Adrenal gland (tissue), 12 donors: ENCODE results near the gene TCAIM. TPM values are rescaled to one million over a fixed set of nuclear protein-coding genes. Genes with fewer than 3 reads are reported as not detected.
A peak's percentile ranks its signal among the peaks of the same experiment; 100 is the strongest.
"Not testable (repeated sequence)": the region's sequence is repeated elsewhere in the genome, so short reads cannot be mapped to it uniquely, and the experiment has no call there.

Source experiments
- DNase-seq, 7 donors: peaks; one replicate each; pipeline ENCODE4 v3.0.0-alpha.2; 2019 to 2020
- H3K27ac ChIP-seq, 5 donors: fragments of 200-600 bp; sonication (generic) in 4 of 5; 1 replicate in 3 of 5; 2 replicates in 2 of 5; pipeline versions ENCODE4 v1.5.1 to v1.8.0; 2016 to 2020; ENCODE audit warnings: mild to moderate bottlenecking in 1 of 5
- H3K27me3 ChIP-seq: fragments of 200-600 bp; 2 replicates; pipeline ENCODE4 v1.8.0; 2021
- H3K36me3 ChIP-seq, 2 donors: fragments of 200-600 bp; replicated peaks in 1 of 2; 1 replicate in 1 of 2; 2 replicates in 1 of 2; pipeline versions ENCODE4 v1.5.1 to v1.8.0; 2018 to 2022
- H3K4me1 ChIP-seq, 2 donors: fragments of 200-600 bp; replicated peaks in 1 of 2; 1 replicate in 1 of 2; 2 replicates in 1 of 2; pipeline versions ENCODE4 v1.5.1 to v1.8.0; 2018 to 2021
- H3K4me3 ChIP-seq, 4 donors: fragments of 200-600 bp; sonication (generic) in 3 of 4; one replicate each; pipeline ENCODE4 v1.5.1; 2016 to 2018
- H3K9me3 ChIP-seq, 3 donors: fragments of 200-600 bp; sonication (generic) in 1 of 3; replicated peaks in 1 of 3; 1 replicate in 2 of 3; 2 replicates in 1 of 3; pipeline versions ENCODE4 v1.5.1 to v1.8.0; 2016 to 2021
- CTCF ChIP-seq, 6 experiments: fragments of 450-650 bp in 4 of 6; fragments of 200-600 bp in 2 of 6; sonication (generic) in 1 of 6; IDR thresholded peaks; 1 replicate in 5 of 6; 2 replicates in 1 of 6; pipeline versions ENCODE4 v1.5.1 to v1.8.0; 2016 to 2021; ENCODE audit warnings: antibody characterized with exemption in 6 of 6, mild to moderate bottlenecking in 2 of 6, moderate library complexity in 1 of 6
- POLR2A ChIP-seq, 2 donors: fragments of 450-650 bp; IDR thresholded peaks; one replicate each; pipeline ENCODE4 v1.6.1; 2017; ENCODE audit warnings: antibody characterized with exemption in 2 of 2, mild to moderate bottlenecking in 2 of 2, moderate library complexity in 1 of 2
- WGBS, 4 donors: extraction: QIAGEN DNeasy Blood & Tissue Kit in 2 of 4; methylation state at CpG; one replicate each; pipeline versions ENCODE4 v1.1.5 to v1.1.7; 2013 to 2017; 5-methylcytosine and 5-hydroxymethylcytosine counted together
- intact Hi-C, 2 donors: fragments of 100-400 bp; cut with DNase I; formaldehyde crosslinking; loops; one replicate each; pipeline versions ENCODE4 v1.14.1 to v1.15.0; 2022 to 2023
- polyA plus RNA-seq, 3 donors: library from polyadenylated mRNA; stranded (reverse); fragments of 200-250 nt in 2 of 3; fragments of 350-450 nt in 1 of 3; fragmentation: Illumina TruSeq in 1 of 3; extraction: RNeasy Lipid Tissue Mini Kit (QIAGEN cat#74804) in 1 of 3; gene quantifications; one replicate each; pipeline ENCODE4 v1.2.3, GENCODE V29; 2013 to 2014
- total RNA-seq, 9 donors: library from RNA; depleted of rRNA in 4 of 9; stranded (reverse); fragments of >200 nt in 4 of 9; fragments of 120-200 nt in 1 of 9; fragmentation: NEBNext Ultra II Directional in 1 of 9; extraction: Animal tissue kit (Norgen Biotek cat#: 25700) in 1 of 9; gene quantifications; one replicate each; pipeline versions ENCODE4 v1.1.0 to v1.2.4, GENCODE V29; 2013 to 2023
- donor health status: healthy with polysubstance abuse.
- donor health status: Bipolar disorder and iron deficiency.
- donor health status: DM: yes; HTN: yes; CAD: no.
- donor health status: DM: no; HTN: no; CAD: no.
- donor health status: DM: no; HTN: no; CAD: no.
- donor health status: DM: yes; HTN: yes; CAD: no.

TCAIM gene
- total and polyA plus RNA-seq, 12 donors = 11.8 to 51.9 (median 31.8) TPM

DNA sequence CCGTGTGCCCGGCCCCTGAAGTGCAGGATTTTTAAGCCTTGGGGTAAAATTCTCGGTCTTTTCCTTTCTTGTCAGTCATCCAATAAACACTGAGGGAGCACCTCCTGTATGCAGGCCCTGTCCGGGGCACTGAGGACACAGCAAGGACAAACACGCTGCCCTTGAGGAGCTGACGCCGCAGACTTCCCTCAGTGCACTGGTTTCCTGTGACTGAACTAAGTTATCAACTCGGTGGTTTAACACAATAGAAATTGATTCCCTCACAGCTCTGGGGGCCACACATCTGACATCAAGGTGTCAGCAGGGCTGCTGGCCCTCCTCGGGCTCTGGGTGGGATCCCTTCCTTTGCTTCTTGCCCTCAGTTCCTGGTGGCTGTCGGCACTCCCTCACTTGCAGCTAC, 73.8 kb downstream of the TCAIM start:
- DNase-seq = no peak
- intact Hi-C loops = no loop called here
- Histone ChIP-seq H3K27me3 (no peaks in the 10 kb centered on the region), H3K4me1 (no peaks in the 10 kb centered on the region), H3K4me3 (no peak overlapping the region), H3K27ac (no peak overlapping the region), H3K36me3 (no peaks in the 10 kb centered on the region), H3K9me3 (no peaks in the 10 kb centered on the region)
- WGBS, 4 donors = 57 to 73% (median 62%) methylated on average over 8 to 10 of the region's 10 CpGs
- TF ChIP-seq POLR2A (IDR thresholded peaks at IDR 0.05) (no peak), CTCF (IDR thresholded peaks at IDR 0.05) (no peak)

DNA sequence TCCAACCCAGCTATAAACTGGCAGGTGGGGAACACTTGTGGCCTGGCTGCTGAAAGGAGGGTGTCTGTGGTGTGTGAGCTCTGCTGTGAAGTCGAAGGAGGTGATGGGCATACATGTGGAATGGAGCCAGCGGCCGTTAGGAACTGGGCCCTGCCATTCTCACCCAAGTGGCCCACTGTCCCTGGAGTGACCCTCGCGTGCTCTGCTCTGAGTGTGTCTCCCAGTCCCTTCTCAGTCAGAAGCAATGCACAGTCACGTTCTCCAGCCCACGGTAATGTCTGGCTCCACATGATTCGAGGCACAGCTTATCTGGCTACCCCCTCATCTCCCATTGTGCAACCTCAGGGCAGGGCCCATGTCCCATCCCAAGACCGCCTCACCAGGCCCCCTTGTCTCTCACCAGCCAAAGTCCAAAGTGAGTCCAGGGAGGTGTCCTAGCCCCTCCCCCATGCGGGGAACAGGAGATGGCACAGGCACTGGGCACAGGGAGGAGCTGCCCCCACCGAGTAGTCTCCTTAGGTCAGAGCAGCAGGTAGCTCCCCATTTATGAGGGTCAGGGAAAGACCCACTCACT, 76.0 kb downstream of the TCAIM start:
- H3K4me3 ChIP-seq = no peak overlapping the region
- TF ChIP-seq CTCF (IDR thresholded peaks at IDR 0.05) = no peak
- TF ChIP-seq POLR2A (IDR thresholded peaks at IDR 0.05) = no peak
- intact Hi-C loops = no loop called here
- 83 to 92% (median 84%) methylated on average over 7 to 11 of the region's 11 CpGs for WGBS, 4 donors
- no peaks in the 10 kb centered on the region for H3K27me3 ChIP-seq
- no peak overlapping the region for H3K27ac ChIP-seq
- no peaks in the 10 kb centered on the region for H3K36me3 ChIP-seq
- peak in 1 of 7 donors; percentile 13 for DNase-seq
- H3K9me3 ChIP-seq = no peaks in the 10 kb centered on the region
- H3K4me1 ChIP-seq = no peaks in the 10 kb centered on the region

- TF ChIP-seq POLR2A (IDR thresholded peaks at IDR 0.05) = no peak
- no peak for TF ChIP-seq CTCF (IDR thresholded peaks at IDR 0.05)
Observed at GRCh38 chr3:44415421-44415820, 76.9 kb downstream of the TCAIM start.

GRCh38 chr3:44416031-44417030, 77.8 kb downstream of the TCAIM start:
- Histone ChIP-seq H3K36me3 (no peaks in the 10 kb centered on the region), H3K4me1 (no peaks in the 10 kb centered on the region), H3K9me3 (no peaks in the 10 kb centered on the region), H3K4me3 (no peak overlapping the region), H3K27ac (no peak overlapping the region), H3K27me3 (no peaks in the 10 kb centered on the region)
- DNase-seq = peak in 2 of 7 donors; percentile 13 to 39
- no peak for TF ChIP-seq POLR2A (IDR thresholded peaks at IDR 0.05)
- no peak for TF ChIP-seq CTCF (IDR thresholded peaks at IDR 0.05)
- intact Hi-C loops = no loop called here
- WGBS, 4 donors = 90 to 95% (median 92%) methylated on average over 7 to 11 of the region's 11 CpGs

More at GRCh38 chr3:44415421-44415820, 76.9 kb downstream of the TCAIM start:
- H3K27me3 ChIP-seq = no peaks in the 10 kb centered on the region
- no peaks in the 10 kb centered on the region for H3K36me3 ChIP-seq
- H3K27ac ChIP-seq = no peak overlapping the region
- no peaks in the 10 kb centered on the region for H3K4me1 ChIP-seq
- no peaks in the 10 kb centered on the region for H3K9me3 ChIP-seq
- peak in 2 of 7 donors; percentile 12 to 37 for DNase-seq
- intact Hi-C loops = no loop called here
- WGBS, 4 donors = 76 to 93% (median 86%) methylated on average over 2 to 11 of the region's 11 CpGs
- no peak overlapping the region for H3K4me3 ChIP-seq

- H3K9me3 ChIP-seq, H3K4me3 ChIP-seq, intact Hi-C loops, H3K4me1 ChIP-seq, H3K27ac ChIP-seq, H3K27me3 ChIP-seq, H3K36me3 ChIP-seq: not testable (repeated sequence)
- 89 to 98% (median 89%) methylated on average over 4 of the region's 4 CpGs for WGBS, 4 donors
- peak in 1 of 7 donors; percentile 0 for DNase-seq
Observed at GRCh38 chr3:44418118-44418517, 79.6 kb downstream of the TCAIM start.
